Brain microvascular endothelial cell (primary cell): ENCODE data around the gene DNAJC15.

Experiments used
- DNase-seq: peaks from one replicate; pipeline ENCODE4 v3.0.0-alpha.2; 2020
- H3K27ac ChIP-seq: fragments of 250-450 bp; sonication (Bioruptor Pico); 2 replicates; pipeline ENCODE4 v1.5.1; 2020; ENCODE audit warnings: mild to moderate bottlenecking, moderate library complexity
- H3K27me3 ChIP-seq: fragments of 250-450 bp; sonication (Bioruptor Pico); replicated peaks from 2 replicates; pipeline ENCODE4 v1.5.1; 2020; ENCODE audit warnings: mild to moderate bottlenecking
- H3K36me3 ChIP-seq: fragments of 250-450 bp; sonication (Bioruptor Pico); replicated peaks from 2 replicates; pipeline ENCODE4 v1.5.1; 2020; ENCODE audit warnings: mild to moderate bottlenecking
- H3K4me3 ChIP-seq: 2 replicates; pipeline ENCODE4 v1.5.1; 2011; ENCODE audit warnings: low read depth, mild to moderate bottlenecking, control low read depth, low read length, moderate library complexity
- CTCF ChIP-seq: IDR thresholded peaks from 2 replicates; pipeline ENCODE4 v1.5.1; 2011; ENCODE audit warnings: low read depth, mild to moderate bottlenecking, moderate library complexity, low read length, control low read depth, inconsistent platforms; ENCODE audit errors: missing control alignments
- in situ Hi-C: cut with HindIII; loops from 2 replicates; pipeline ENCODE4 v1.10.0; 2017; ENCODE audit warnings: low sequenced_read_pairs, low pct_ligation_motif_present

The DNAJC15 gene

GRCh38 chr13:42991898-42992763, 31.3 kb upstream of the DNAJC15 start, which contains the start of gene EPSTI1:
Gene EPSTI1 (minus strand): TSS chr13:42992241. CDS start chr13:42992165, 76 bp downstream.
- Histone ChIP-seq H3K36me3 (no peaks in the 10 kb centered on the region), H3K27ac (peak within 1 kb of the TSS; percentile 86), H3K27me3 (no peaks in the 10 kb centered on the region), H3K4me3 (peak within 1 kb of the TSS; percentile 64)
- in situ Hi-C loops, result no loop called here
- TF ChIP-seq CTCF, result no peak
- DNase-seq, result peak; percentile 85

- Histone ChIP-seq H3K4me3 (no peak overlapping the region), H3K36me3 (no peaks in the 10 kb centered on the region), H3K27me3 (no peaks in the 10 kb centered on the region), H3K27ac (peak overlapping the region; percentile 86)
- in situ Hi-C loops, result no loop called here
- no peak for TF ChIP-seq CTCF
- no peak for DNase-seq
These were observed 30.6 kb upstream of the DNAJC15 start for GRCh38 chr13:42992764-42993122.

GRCh38 chr13:42994878-42995277, 28.5 kb upstream of the DNAJC15 start:
- no peaks in the 10 kb centered on the region for H3K36me3 ChIP-seq
- H3K27ac ChIP-seq, result no peak overlapping the region
- no peak for DNase-seq
- H3K27me3 ChIP-seq, result no peaks in the 10 kb centered on the region
- TF ChIP-seq CTCF, result no peak
- no peak overlapping the region for H3K4me3 ChIP-seq
- in situ Hi-C loops, result no loop called here

GRCh38 chr13:42996584-42996983, 26.8 kb upstream of the DNAJC15 start:
- DNase-seq, result peak; percentile 88

GRCh38 chr13:42997381-42997780, 26.0 kb upstream of the DNAJC15 start:
- Histone ChIP-seq H3K27ac (peak overlapping the region; percentile 96), H3K36me3 (no peaks in the 10 kb centered on the region), H3K4me3 (no peak overlapping the region), H3K27me3 (no peaks in the 10 kb centered on the region)
- DNase-seq, result peak; percentile 45
- in situ Hi-C loops, result no loop called here
- TF ChIP-seq CTCF, result no peak

More at GRCh38 chr13:42996584-42996983, 26.8 kb upstream of the DNAJC15 start:
- TF ChIP-seq CTCF, result peak; percentile 5
- H3K36me3 ChIP-seq, result no peaks in the 10 kb centered on the region
- peak overlapping the region; percentile 96 for H3K27ac ChIP-seq
- no peak overlapping the region for H3K4me3 ChIP-seq
- in situ Hi-C loops, result no loop called here
- no peaks in the 10 kb centered on the region for H3K27me3 ChIP-seq
